GM18907 (cell line): ENCODE measurements around the gene RNASE7.

Experiments
- ATAC-seq: cut with Tn5 transposase; IDR thresholded peaks from one replicate; pipeline ENCODE4 v1.9.1; 2021; ENCODE audit warnings: mild to moderate bottlenecking, moderate library complexity; ENCODE audit not compliant: unreplicated experiment

The RNASE7 gene

DNA sequence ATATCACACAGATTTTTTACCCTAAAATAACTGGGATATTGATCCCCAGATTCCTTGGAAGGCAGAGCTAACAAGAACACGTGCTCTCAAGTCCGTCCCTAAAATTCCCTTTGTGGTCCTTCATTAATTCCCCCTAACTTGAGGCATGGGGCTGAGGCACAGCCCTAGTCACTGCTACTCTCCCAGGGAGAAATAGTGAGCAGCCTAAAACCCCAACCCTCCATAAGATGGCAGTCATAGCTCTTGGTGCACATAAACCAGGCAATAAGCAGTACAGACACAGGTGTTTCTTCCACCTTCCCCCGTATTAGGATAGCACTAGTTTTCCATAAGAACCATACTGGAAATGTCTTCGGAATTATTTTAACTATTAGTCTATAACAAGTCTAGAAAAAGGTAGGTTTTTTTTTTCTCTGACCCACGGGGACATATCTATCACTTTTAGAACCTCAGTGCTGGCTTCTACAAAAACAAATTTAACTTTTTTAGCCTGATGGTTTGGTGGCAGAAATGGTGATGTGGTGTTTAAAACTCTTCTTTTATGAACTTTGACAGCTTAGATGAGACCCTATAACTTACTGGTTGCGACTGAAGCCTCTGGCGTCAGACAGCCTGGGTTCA lies 24.8 kb downstream of the RNASE7 start:
- no peak for ATAC-seq

- ATAC-seq = no peak
These were observed 26.6 kb downstream of the RNASE7 start for GRCh38 chr14:21068521-21069387.

- ATAC-seq = no peak
These were observed 27.4 kb downstream of the RNASE7 start for GRCh38 chr14:21069388-21070082.

DNA sequence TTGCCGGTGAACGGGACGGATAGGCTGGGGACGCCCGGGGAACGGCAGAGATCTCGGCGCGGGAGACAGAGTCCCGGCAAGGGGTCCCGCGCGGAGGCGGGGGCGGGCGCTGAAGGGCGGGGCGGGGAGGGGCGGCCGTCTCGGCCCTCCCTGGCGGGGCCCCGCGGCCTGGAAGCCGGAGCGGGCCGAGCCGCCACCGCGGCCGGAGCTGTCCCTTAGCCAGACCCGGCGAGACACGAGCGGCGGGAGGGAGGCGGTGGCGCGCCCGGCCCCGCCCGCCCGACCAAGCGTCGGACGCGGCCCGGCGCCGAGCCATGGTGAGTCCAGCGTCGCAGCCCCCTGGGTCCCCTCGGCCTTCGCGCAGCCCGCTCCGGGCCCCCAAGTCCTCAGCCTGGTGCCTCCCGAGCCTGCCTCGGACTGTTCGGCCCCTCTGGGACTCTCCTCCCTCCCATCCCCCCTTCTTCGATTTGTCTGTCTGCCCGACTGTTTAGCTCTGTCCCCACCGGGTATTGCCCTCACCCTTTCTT lies 28.0 kb downstream of the RNASE7 start, which contains the start of gene ARHGEF40:
TSS of gene ARHGEF40 (plus strand) at position 222 of the 527 bp plus-strand sequence. CDS start at position 315, 93 bp downstream.
- no peak for ATAC-seq

GRCh38 chr14:21070610-21071224 lies 28.6 kb downstream of the RNASE7 start:
- ATAC-seq = peak; percentile 24

DNA sequence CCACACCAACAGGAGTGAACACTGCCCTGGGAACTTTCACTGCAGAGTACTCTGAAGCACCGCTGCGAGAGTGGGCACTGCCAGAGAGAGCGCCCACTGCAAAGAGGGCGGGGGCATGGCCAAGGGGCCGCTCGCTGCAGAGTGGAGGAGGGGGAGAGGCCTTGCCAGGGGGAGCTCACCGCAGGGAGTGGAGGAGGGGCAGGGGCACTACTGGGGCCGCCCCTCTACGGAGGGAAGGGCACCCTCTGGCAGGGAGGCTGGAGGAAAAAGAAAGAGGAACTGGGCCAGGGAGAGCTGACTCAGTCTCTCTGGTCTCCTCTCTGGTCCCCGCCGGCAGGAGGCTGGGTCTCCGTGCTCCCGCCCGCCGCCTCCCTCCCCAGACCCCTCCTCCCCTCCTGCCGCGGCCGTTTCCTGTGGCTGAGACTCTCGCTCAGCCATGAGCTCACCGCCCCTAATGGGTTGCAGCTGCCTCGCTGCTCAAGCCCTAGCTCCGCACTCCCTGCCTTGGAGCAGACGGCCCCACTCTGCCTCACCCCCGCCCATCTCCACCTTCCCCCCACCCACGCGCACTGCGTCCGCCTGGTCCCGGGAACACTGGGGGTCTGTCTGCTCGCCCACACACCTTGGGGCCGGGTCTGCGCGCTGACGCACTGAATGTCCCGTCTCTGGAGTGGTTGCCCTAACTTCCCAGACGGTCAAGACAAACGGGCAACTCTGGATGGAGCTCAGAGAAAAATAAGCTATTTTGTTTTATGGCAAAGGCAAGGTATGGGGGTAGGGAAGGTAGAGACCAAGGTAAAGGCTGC lies 29.3 kb downstream of the RNASE7 start:
- ATAC-seq = peak; percentile 68

DNA sequence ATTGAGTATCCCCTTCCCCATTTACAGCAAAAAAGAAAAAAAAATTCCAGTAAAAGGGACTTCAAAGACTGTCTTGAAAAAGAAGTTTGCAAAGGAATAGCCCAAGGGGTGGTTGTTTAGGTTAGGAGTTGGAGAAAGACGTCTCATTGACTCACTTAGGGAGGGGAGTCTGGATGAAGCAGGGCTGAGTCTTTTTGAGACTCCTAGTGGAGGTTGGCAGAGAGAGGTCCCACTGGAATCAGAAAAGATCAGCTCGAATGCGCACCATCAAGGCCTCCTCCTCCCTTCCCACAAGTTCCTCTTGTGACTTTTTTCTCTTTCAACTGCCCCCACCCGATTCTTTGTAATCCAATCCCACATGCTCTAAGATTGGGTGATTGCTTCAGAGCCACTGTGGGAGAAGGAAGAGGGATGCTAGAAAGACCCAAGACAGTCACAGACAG lies 29.9 kb downstream of the RNASE7 start:
- ATAC-seq = no peak

GRCh38 chr14:21072781-21073339 lies 30.7 kb downstream of the RNASE7 start:
- no peak for ATAC-seq

DNA sequence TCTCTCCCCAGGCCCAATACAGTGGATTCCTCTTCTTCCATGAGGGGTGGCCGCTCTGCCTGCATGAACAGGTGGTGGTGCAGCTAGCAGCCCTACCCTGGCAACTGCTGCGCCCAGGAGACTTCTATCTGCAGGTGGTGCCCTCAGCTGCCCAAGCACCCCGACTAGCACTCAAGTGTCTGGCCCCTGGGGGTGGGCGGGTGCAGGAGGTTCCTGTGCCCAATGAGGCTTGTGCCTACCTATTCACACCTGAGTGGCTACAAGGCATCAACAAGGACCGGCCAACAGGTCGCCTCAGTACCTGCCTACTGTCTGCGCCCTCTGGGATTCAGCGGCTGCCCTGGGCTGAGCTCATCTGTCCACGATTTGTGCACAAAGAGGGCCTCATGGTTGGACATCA lies 31.8 kb downstream of the RNASE7 start:
- ATAC-seq = no peak

GRCh38 chr14:21074398-21075272 lies 32.5 kb downstream of the RNASE7 start:
- ATAC-seq = no peak

GRCh38 chr14:21075719-21076437 lies 33.7 kb downstream of the RNASE7 start:
- no peak for ATAC-seq

- ATAC-seq = no peak
These were observed 35.5 kb downstream of the RNASE7 start for GRCh38 chr14:21077672-21078071.

DNA sequence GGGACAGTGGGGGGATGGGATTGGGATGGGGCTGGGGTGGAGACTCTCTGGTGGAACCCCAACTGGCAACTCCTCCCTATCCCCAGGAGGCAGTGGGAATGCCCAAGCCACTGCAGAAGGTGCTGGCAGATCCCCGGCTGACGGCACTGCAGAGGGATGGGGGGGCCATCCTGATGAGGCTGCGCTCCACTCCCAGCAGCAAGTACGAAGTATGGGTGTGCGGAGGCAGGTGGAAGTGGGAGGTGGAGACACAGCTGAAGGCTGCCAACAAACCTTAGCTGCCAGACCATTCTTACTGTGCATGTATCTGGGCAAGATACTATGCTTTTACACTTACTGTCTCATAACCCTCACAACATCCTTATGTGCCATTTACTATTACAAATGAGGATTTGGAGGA lies 36.1 kb downstream of the RNASE7 start:
- ATAC-seq = no peak

DNA sequence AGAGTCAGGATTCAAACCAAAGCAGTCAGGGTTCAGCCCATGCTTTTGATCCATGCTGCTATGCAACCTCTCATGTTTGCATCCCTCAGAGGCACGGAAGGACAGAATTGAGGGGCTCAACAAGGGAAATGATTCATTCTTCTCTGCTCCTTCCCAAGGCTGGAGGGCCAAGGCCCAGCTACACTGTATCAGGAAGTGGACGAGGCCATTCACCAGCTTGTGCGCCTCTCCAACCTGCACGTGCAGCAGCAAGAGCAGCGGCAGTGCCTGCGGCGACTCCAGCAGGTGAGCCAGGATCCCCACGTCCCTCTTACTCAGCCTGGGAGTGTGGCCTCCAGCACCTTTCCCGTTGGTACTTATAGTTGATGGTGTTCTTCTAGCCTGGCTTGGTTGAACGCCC lies 36.6 kb downstream of the RNASE7 start:
- ATAC-seq = no peak

GRCh38 chr14:21081521-21082142 lies 39.5 kb downstream of the RNASE7 start:
- no peak for ATAC-seq

- ATAC-seq = no peak
These were observed 41.6 kb downstream of the RNASE7 start for GRCh38 chr14:21083565-21084325.

DNA sequence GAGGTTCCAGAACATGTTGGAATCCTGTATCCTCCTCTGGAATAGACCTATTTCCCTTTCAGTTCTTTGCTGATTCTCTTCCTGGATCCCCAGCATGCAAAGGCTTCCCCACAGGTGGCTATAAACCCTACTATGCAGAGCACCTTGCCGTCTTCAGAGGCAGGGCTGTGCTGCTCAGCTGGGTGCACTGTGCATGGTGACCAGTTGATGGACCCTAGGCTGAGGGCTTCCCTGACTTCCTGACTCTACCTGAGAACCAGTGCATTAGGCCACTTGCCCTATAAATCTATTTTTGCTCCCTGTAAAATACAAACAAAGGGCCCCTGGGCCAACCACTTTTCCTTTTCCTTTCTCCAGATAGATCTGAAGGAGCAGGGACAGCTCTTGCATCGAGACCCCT lies 42.2 kb downstream of the RNASE7 start:
- no peak for ATAC-seq
